HepG2 (cell line): ENCODE data around the gene MYO7B.

Experiments
- CHD4 ChIP-seq: fragments of 200-600 bp; sonication (generic); IDR thresholded peaks from 2 replicates; pipeline ENCODE4 v1.7.0; 2017; ENCODE audit warnings: mild to moderate bottlenecking, low read length, borderline replicate concordance
- HDAC1 ChIP-seq: sonication (generic); formaldehyde crosslinking; IDR thresholded peaks from 2 replicates; pipeline ENCODE4 v1.5.1; 2020; ENCODE audit warnings: mild to moderate bottlenecking, missing genetic modification reagents
- JUNB ChIP-seq: sonication (generic); formaldehyde crosslinking; IDR thresholded peaks from 2 replicates; pipeline ENCODE4 v1.8.0; 2022; ENCODE audit warnings: missing genetic modification reagents, mild to moderate bottlenecking, borderline replicate concordance
- ZNF558 ChIP-seq: sonication (generic); formaldehyde crosslinking; IDR thresholded peaks from 2 replicates; pipeline ENCODE4 v1.9.0; 2022; ENCODE audit warnings: mild to moderate bottlenecking, missing genetic modification reagents, borderline replicate concordance
- ZNF567 ChIP-seq: sonication (generic); formaldehyde crosslinking; IDR thresholded peaks from 2 replicates; pipeline ENCODE4 v1.8.1; 2023; ENCODE audit warnings: mild to moderate bottlenecking, missing genetic modification reagents, borderline replicate concordance

GRCh38 chr2:127680706-127681287 is 145.3 kb downstream of the MYO7B start:
- TF ChIP-seq HDAC1 (CRISPR knock-in tag) (no peak), ZNF567 (CRISPR knock-in tag) (no peak), CHD4 (no peak), JUNB (CRISPR knock-in tag) (no peak), ZNF558 (CRISPR knock-in tag) (no peak)
